ENCODE results near the gene THSD4. TPM values are rescaled to one million over a fixed set of nuclear protein-coding genes. Genes with fewer than 3 reads are reported as not detected.
"Not testable (repeated sequence)": the region's sequence is repeated elsewhere in the genome, so short reads cannot be mapped to it uniquely, and the experiment has no call there.

The THSD4 gene
- total RNA-seq, 1 experiment from 2014 or later = 29.3 TPM

GRCh38 chr15:71207141-71207540 lies 91.9 kb downstream of the THSD4 start:
- H3K27me3 ChIP-seq (ENCODE audit: insufficient read depth, low read depth) = no peaks in the 10 kb centered on the region
- no peaks in the 10 kb centered on the region for H3K9me2 ChIP-seq (ENCODE audit: insufficient read depth)
- H3K4me2 ChIP-seq = no peak overlapping the region
- H4K20me1 ChIP-seq (ENCODE audit: insufficient read depth) = no peaks in the 10 kb centered on the region
- no peak for DNase-seq
- intact Hi-C loops (cut with micrococcal nuclease; ENCODE audit: unreplicated experiment) = no loop called here
- H3K27ac ChIP-seq = no peak overlapping the region
- no peaks in the 10 kb centered on the region for H3F3A ChIP-seq (ENCODE audit: insufficient read depth, low read depth)
- no peaks in the 10 kb centered on the region for H3K4me1 ChIP-seq (replicated peaks; ENCODE audit: insufficient read depth)
- BruUV-seq (replicated peaks) = no TSS peak
- TF ChIP-seq EZH2 (IDR thresholded peaks at IDR 0.05; ENCODE audit: low read depth) (no peak), CTCF (conservative IDR thresholded peaks at IDR 0.05) (no peak)
- no peaks in the 10 kb centered on the region for H3K79me2 ChIP-seq (ENCODE audit: low read depth)
- H3K9me3 ChIP-seq (ENCODE audit: insufficient read depth, low read depth) = no peaks in the 10 kb centered on the region
- ChIA-PET CTCF (no interaction called here), POLR2A (ENCODE audit: unreplicated experiment) (no interaction called here)
- no peak overlapping the region for H3K4me3 ChIP-seq
- no peak overlapping the region for H2AFZ ChIP-seq
- H3K36me3 ChIP-seq (ENCODE audit: low read depth) = no peaks in the 10 kb centered on the region

GRCh38 chr15:71212146-71212545 lies 96.9 kb downstream of the THSD4 start:
- CTCF ChIA-PET = no interaction called here
- H4K20me1 ChIP-seq (ENCODE audit: insufficient read depth) = no peaks in the 10 kb centered on the region

GRCh38 chr15:71213943-71214342 lies 98.7 kb downstream of the THSD4 start:
- H3K4me2 ChIP-seq; H3K4me3 ChIP-seq; H3K4me1 ChIP-seq (replicated peaks; ENCODE audit: insufficient read depth); H3K36me3 ChIP-seq (ENCODE audit: low read depth); H3K27ac ChIP-seq; intact Hi-C loops (cut with micrococcal nuclease; ENCODE audit: unreplicated experiment); CTCF ChIA-PET; H3K27me3 ChIP-seq (ENCODE audit: insufficient read depth, low read depth); H3F3A ChIP-seq (ENCODE audit: insufficient read depth, low read depth); H3K9me2 ChIP-seq (ENCODE audit: insufficient read depth); POLR2A ChIA-PET (ENCODE audit: unreplicated experiment); H3K9me3 ChIP-seq (ENCODE audit: insufficient read depth, low read depth); H2AFZ ChIP-seq; H4K20me1 ChIP-seq (ENCODE audit: insufficient read depth); H3K79me2 ChIP-seq (ENCODE audit: low read depth); DNase-seq; BruUV-seq (replicated peaks): not testable (repeated sequence)

More at GRCh38 chr15:71212146-71212545, 96.9 kb downstream of the THSD4 start:
- intact Hi-C loops (cut with micrococcal nuclease; ENCODE audit: unreplicated experiment) = no loop called here
- BruUV-seq (replicated peaks) = no TSS peak
- Histone ChIP-seq H3K27ac (no peak overlapping the region), H3K9me2 (ENCODE audit: insufficient read depth) (no peaks in the 10 kb centered on the region), H3K4me2 (no peak overlapping the region), H2AFZ (no peak overlapping the region), H3K9me3 (ENCODE audit: insufficient read depth, low read depth) (no peaks in the 10 kb centered on the region), H3K79me2 (ENCODE audit: low read depth) (no peaks in the 10 kb centered on the region), H3K27me3 (ENCODE audit: insufficient read depth, low read depth) (no peaks in the 10 kb centered on the region), H3K36me3 (ENCODE audit: low read depth) (no peaks in the 10 kb centered on the region), H3K4me1 (replicated peaks; ENCODE audit: insufficient read depth) (no peaks in the 10 kb centered on the region), H3K4me3 (no peak overlapping the region), H3F3A (ENCODE audit: insufficient read depth, low read depth) (no peaks in the 10 kb centered on the region)
- POLR2A ChIA-PET (ENCODE audit: unreplicated experiment) = no interaction called here
- DNase-seq = no peak
- no peak for TF ChIP-seq EZH2 (IDR thresholded peaks at IDR 0.05; ENCODE audit: low read depth)
- no peak for TF ChIP-seq CTCF (conservative IDR thresholded peaks at IDR 0.05)

DNA sequence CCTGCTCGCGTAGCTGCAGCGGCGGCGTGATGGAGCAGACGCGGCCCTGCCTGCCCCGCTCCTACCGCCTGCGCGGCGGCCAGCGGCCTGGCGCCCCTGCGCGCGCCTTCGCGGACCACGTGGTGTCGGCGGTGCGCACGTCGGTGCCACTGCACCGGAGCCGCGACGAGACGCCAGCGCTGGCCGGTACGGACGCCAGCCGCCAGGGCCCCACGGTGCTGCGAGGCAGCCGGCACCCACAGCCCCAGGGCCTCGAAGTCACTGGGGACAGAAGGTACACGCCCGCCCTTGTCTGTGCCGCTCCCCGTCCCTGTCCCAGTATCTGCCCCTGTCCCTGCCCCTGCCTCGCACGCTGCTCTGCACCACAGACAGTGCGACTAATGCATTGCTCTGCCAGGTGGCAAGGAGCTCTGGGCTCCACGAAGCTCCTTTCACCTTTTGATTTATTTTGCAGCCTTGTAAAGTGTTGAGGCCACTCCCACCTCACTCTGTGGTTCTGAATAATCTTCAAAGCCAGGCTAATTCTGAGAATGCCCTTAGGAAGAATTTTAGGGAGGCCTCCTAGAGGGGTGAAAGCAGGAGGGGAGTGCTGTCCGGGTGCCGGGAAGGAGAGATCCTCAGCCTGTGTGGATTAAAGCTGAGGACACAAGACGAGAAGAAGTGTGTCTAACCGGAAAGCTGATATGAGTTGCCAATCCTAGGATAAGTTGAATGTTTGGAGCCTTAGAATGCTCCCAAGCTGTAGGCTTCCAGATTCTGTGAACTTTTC lies 100.0 kb downstream of the THSD4 start:
- Histone ChIP-seq H3K27me3 (ENCODE audit: insufficient read depth, low read depth) (no peaks in the 10 kb centered on the region), H3K4me2 (no peak overlapping the region), H3K27ac (no peak overlapping the region), H3F3A (ENCODE audit: insufficient read depth, low read depth) (no peaks in the 10 kb centered on the region), H3K4me1 (replicated peaks; ENCODE audit: insufficient read depth) (no peaks in the 10 kb centered on the region), H3K36me3 (ENCODE audit: low read depth) (no peaks in the 10 kb centered on the region), H3K4me3 (no peak overlapping the region), H2AFZ (no peak overlapping the region), H4K20me1 (ENCODE audit: insufficient read depth) (no peaks in the 10 kb centered on the region), H3K79me2 (ENCODE audit: low read depth) (no peaks in the 10 kb centered on the region), H3K9me3 (ENCODE audit: insufficient read depth, low read depth) (no peaks in the 10 kb centered on the region), H3K9me2 (ENCODE audit: insufficient read depth) (no peaks in the 10 kb centered on the region)
- intact Hi-C loops (cut with micrococcal nuclease; ENCODE audit: unreplicated experiment) = no loop called here
- BruUV-seq (replicated peaks) = no TSS peak
- TF ChIP-seq CTCF (conservative IDR thresholded peaks at IDR 0.05) = no peak
- TF ChIP-seq EZH2 (IDR thresholded peaks at IDR 0.05; ENCODE audit: low read depth) = no peak
- ChIA-PET CTCF (no interaction called here), POLR2A (ENCODE audit: unreplicated experiment) (no interaction called here)
- no peak for DNase-seq
